Thoracic aorta (tissue), 2 donors: ENCODE data around the gene CLDN24. TPM values are rescaled to one million over a fixed set of nuclear protein-coding genes. Genes with fewer than 3 reads are reported as not detected.

Experiments
- ATAC-seq: fragments of 150-250 bp; one replicate; pipeline ENCODE4 v1.8.0; 2017; ENCODE audit warnings: low read depth; ENCODE audit not compliant: insufficient number of reproducible peaks, low FRiP score
- DNase-seq: peaks from one replicate; pipeline ENCODE4 v3.0.0-alpha.2; 2020; ENCODE audit warnings: low spot score
- H3K27ac ChIP-seq, 2 donors: fragments of 200-600 bp; sonication (generic); 1 replicate in 1 of 2; 2 replicates in 1 of 2; pipeline ENCODE4 v1.5.1; 2016; ENCODE audit warnings: mild to moderate bottlenecking in 2 of 2, moderate library complexity in 2 of 2
- H3K27me3 ChIP-seq: fragments of 200-600 bp; sonication (generic); replicated peaks from 2 replicates; pipeline ENCODE4 v1.6.0; 2016; ENCODE audit warnings: mild to moderate bottlenecking; ENCODE audit not compliant: insufficient read depth
- H3K36me3 ChIP-seq: fragments of 200-600 bp; sonication (generic); one replicate; pipeline ENCODE4 v1.5.1; 2016
- H3K4me1 ChIP-seq, 2 donors: fragments of 200-600 bp; sonication (generic); 1 replicate in 1 of 2; 2 replicates in 1 of 2; pipeline versions ENCODE4 v1.5.1 to v1.6.0; 2016; ENCODE audit warnings: low read depth in 2 of 2, mild to moderate bottlenecking in 1 of 2; ENCODE audit not compliant: control insufficient read depth in 1 of 2
- H3K4me3 ChIP-seq: fragments of 200-600 bp; sonication (generic); 2 replicates; pipeline ENCODE4 v1.5.1; 2016; ENCODE audit warnings: mild to moderate bottlenecking
- H3K9me3 ChIP-seq: fragments of 200-600 bp; sonication (generic); 2 replicates; pipeline ENCODE4 v1.5.1; 2016
- CTCF ChIP-seq: fragments of 200-600 bp; sonication (generic); IDR thresholded peaks from one replicate; pipeline ENCODE4 v1.5.1; 2019; ENCODE audit warnings: antibody characterized with exemption
- total RNA-seq, 2 donors: library from RNA; depleted of rRNA; stranded (reverse); fragments of >200 nt; gene quantifications; one replicate each; pipeline versions ENCODE4 v1.1.0 to v1.2.3, GENCODE V29; 2016

CLDN24 gene
- total RNA-seq, 2 donors from 2014 or later = not detected

GRCh38 chr4:183347146-183347545 lies 24.9 kb upstream of the CLDN24 start:
- no peak for TF ChIP-seq CTCF
- Histone ChIP-seq H3K36me3 (no peaks in the 10 kb centered on the region), H3K4me3 (no peak overlapping the region), H3K4me1 (peaks cover 0 to 3% of the 10 kb centered on the region in 2 donors), H3K27me3 (no peaks in the 10 kb centered on the region), H3K9me3 (no peaks in the 10 kb centered on the region), H3K27ac (no peak overlapping the region)
- no peak for DNase-seq
- no peak for ATAC-seq

- no peaks in the 10 kb centered on the region for H3K9me3 ChIP-seq
- no peak for TF ChIP-seq CTCF
- H3K27ac ChIP-seq = no peak overlapping the region
- no peak overlapping the region for H3K4me3 ChIP-seq
- DNase-seq (no peak), ATAC-seq (no peak)
- H3K36me3 ChIP-seq = no peaks in the 10 kb centered on the region
- no peaks in the 10 kb centered on the region for H3K27me3 ChIP-seq
- peaks cover 0 to 3% of the 10 kb centered on the region in 2 donors for H3K4me1 ChIP-seq
Measured at GRCh38 chr4:183345261-183345660, 23.0 kb upstream of the CLDN24 start.

GRCh38 chr4:183344523-183345255 lies 22.5 kb upstream of the CLDN24 start:
- Histone ChIP-seq H3K27me3 (no peaks in the 10 kb centered on the region), H3K4me3 (no peak overlapping the region)

GRCh38 chr4:183343730-183344129 lies 21.5 kb upstream of the CLDN24 start:
- no peak for ATAC-seq
- TF ChIP-seq CTCF = no peak

More at GRCh38 chr4:183344523-183345255, 22.5 kb upstream of the CLDN24 start:
- no peak for DNase-seq
- peaks cover 0 to 3% of the 10 kb centered on the region in 2 donors for H3K4me1 ChIP-seq
- H3K9me3 ChIP-seq = no peaks in the 10 kb centered on the region
- no peak for TF ChIP-seq CTCF
- no peak overlapping the region for H3K27ac ChIP-seq
- H3K36me3 ChIP-seq = no peaks in the 10 kb centered on the region
- no peak for ATAC-seq

GRCh38 chr4:183342541-183343533 lies 20.6 kb upstream of the CLDN24 start:
- Histone ChIP-seq H3K9me3 (no peaks in the 10 kb centered on the region), H3K36me3 (no peaks in the 10 kb centered on the region), H3K4me3 (peak overlapping the region; percentile 35), H3K27me3 (no peaks in the 10 kb centered on the region), H3K4me1 (peaks cover 0 to 3% of the 10 kb centered on the region in 2 donors), H3K27ac (no peak overlapping the region)
- TF ChIP-seq CTCF = no peak
- DNase-seq (no peak), ATAC-seq (no peak)

More at GRCh38 chr4:183343730-183344129, 21.5 kb upstream of the CLDN24 start:
- Histone ChIP-seq H3K4me1 (peaks cover 0 to 3% of the 10 kb centered on the region in 2 donors), H3K36me3 (no peaks in the 10 kb centered on the region), H3K27ac (no peak overlapping the region), H3K27me3 (no peaks in the 10 kb centered on the region), H3K4me3 (no peak overlapping the region), H3K9me3 (no peaks in the 10 kb centered on the region)
- DNase-seq = no peak
